ENCODE results near the gene CXADR. TPM values are rescaled to one million over a fixed set of nuclear protein-coding genes. Genes with fewer than 3 reads are reported as not detected.
"Not testable (repeated sequence)": the region's sequence is repeated elsewhere in the genome, so short reads cannot be mapped to it uniquely, and the experiment has no call there.

CXADR gene
- total RNA-seq, 3 donors from 2014 or later, result 31.5 to 85.9 (median 85.4) TPM

- H3K9me3 ChIP-seq, result no peaks in the 10 kb centered on the region
- no peaks in the 10 kb centered on the region for H3K36me3 ChIP-seq (ENCODE audit: low read depth)
- ATAC-seq, result no peak
- TF ChIP-seq CTCF (IDR thresholded peaks at IDR 0.05), result no peak
- no peak overlapping the region for H3K4me3 ChIP-seq
- no peak for DNase-seq
- intact Hi-C loops (cut with DNase I, micrococcal nuclease), result no loop called here
- no peaks in the 10 kb centered on the region for H3K4me1 ChIP-seq (ENCODE audit: low read depth)
Measured at GRCh38 chr21:17482928-17483327, 29.9 kb upstream of the CXADR start.

GRCh38 chr21:17488620-17489019 is 24.2 kb upstream of the CXADR start:
- no peaks in the 10 kb centered on the region for H3K36me3 ChIP-seq (ENCODE audit: low read depth)
- H3K4me3 ChIP-seq, result no peak overlapping the region
- DNase-seq (no peak), ATAC-seq (no peak)
- peaks cover 8% of the 10 kb centered on the region for H3K4me1 ChIP-seq (ENCODE audit: low read depth)
- H3K9me3 ChIP-seq, result no peaks in the 10 kb centered on the region
- no peak for TF ChIP-seq CTCF (IDR thresholded peaks at IDR 0.05)
- intact Hi-C loops (cut with DNase I, micrococcal nuclease), result no loop called here

- intact Hi-C loops (cut with DNase I, micrococcal nuclease); H3K36me3 ChIP-seq (ENCODE audit: low read depth); H3K4me3 ChIP-seq; H3K4me1 ChIP-seq (ENCODE audit: low read depth); DNase-seq; H3K9me3 ChIP-seq: not testable (repeated sequence)
- ATAC-seq, result peak; percentile 75
Measured at GRCh38 chr21:17489565-17489964, 23.3 kb upstream of the CXADR start.

GRCh38 chr21:17491716-17492414 is 21.0 kb upstream of the CXADR start:
- intact Hi-C loops (cut with DNase I, micrococcal nuclease), result no loop called here
- H3K4me1 ChIP-seq (ENCODE audit: low read depth), result peaks cover 8% of the 10 kb centered on the region

GRCh38 chr21:17492415-17493168 is 20.3 kb upstream of the CXADR start:
- Histone ChIP-seq H3K4me3 (no peak overlapping the region), H3K9me3 (no peaks in the 10 kb centered on the region), H3K36me3 (ENCODE audit: low read depth) (no peaks in the 10 kb centered on the region), H3K4me1 (ENCODE audit: low read depth) (peaks cover 8% of the 10 kb centered on the region)
- ATAC-seq, result peak; percentile 85
- intact Hi-C loops (cut with DNase I, micrococcal nuclease), result no loop called here
- no peak for DNase-seq
- no peak for TF ChIP-seq CTCF (IDR thresholded peaks at IDR 0.05)

More at GRCh38 chr21:17491716-17492414, 21.0 kb upstream of the CXADR start:
- Histone ChIP-seq H3K36me3 (ENCODE audit: low read depth) (no peaks in the 10 kb centered on the region), H3K9me3 (no peaks in the 10 kb centered on the region), H3K4me3 (no peak overlapping the region)
- TF ChIP-seq CTCF (IDR thresholded peaks at IDR 0.05), result no peak
- DNase-seq, result peak in 1 of 3 donors; percentile 46
- ATAC-seq, result no peak

- Histone ChIP-seq H3K4me3 (no peak overlapping the region), H3K36me3 (ENCODE audit: low read depth) (no peaks in the 10 kb centered on the region), H3K4me1 (ENCODE audit: low read depth) (peaks cover 8% of the 10 kb centered on the region), H3K9me3 (no peaks in the 10 kb centered on the region)
- TF ChIP-seq CTCF (IDR thresholded peaks at IDR 0.05), result no peak
- ATAC-seq, result no peak
- intact Hi-C loops (cut with DNase I, micrococcal nuclease), result no loop called here
- no peak for DNase-seq
Measured at GRCh38 chr21:17494051-17494450, 18.8 kb upstream of the CXADR start.

All from mucosa of descending colon (tissue), 3 donors.